NT2/D1 (cell line): ENCODE measurements around the gene FAM161B.
"Not testable (repeated sequence)": the region's sequence is repeated elsewhere in the genome, so short reads cannot be mapped to it uniquely, and the experiment has no call there.

Source experiments
- SUZ12 ChIP-seq: IDR thresholded peaks from 2 replicates; pipeline ENCODE4 v1.6.1; 2011; ENCODE audit not compliant: insufficient read length, insufficient read depth; ENCODE audit errors: extremely low read depth
- YY1 ChIP-seq: IDR thresholded peaks from 2 replicates; pipeline ENCODE4 v1.6.1; 2011; ENCODE audit not compliant: insufficient read length, insufficient read depth
- ZNF274 ChIP-seq: IDR thresholded peaks from 2 replicates; pipeline ENCODE4 v1.6.1; 2011; ENCODE audit warnings: mild to moderate bottlenecking, low read depth, low read length

GRCh38 chr14:73994926-73995325 is 45.0 kb upstream of the FAM161B start:
- not testable (repeated sequence) for TF ChIP-seq YY1, ZNF274, SUZ12
